Measurements from ENCODE around the gene RSPO3. TPM values are rescaled to one million over a fixed set of nuclear protein-coding genes. Genes with fewer than 3 reads are reported as not detected.
"Not testable (repeated sequence)": the region's sequence is repeated elsewhere in the genome, so short reads cannot be mapped to it uniquely, and the experiment has no call there.

RSPO3 gene
- total RNA-seq, 1 donor from 2014 or later: 30.4 TPM

DNA sequence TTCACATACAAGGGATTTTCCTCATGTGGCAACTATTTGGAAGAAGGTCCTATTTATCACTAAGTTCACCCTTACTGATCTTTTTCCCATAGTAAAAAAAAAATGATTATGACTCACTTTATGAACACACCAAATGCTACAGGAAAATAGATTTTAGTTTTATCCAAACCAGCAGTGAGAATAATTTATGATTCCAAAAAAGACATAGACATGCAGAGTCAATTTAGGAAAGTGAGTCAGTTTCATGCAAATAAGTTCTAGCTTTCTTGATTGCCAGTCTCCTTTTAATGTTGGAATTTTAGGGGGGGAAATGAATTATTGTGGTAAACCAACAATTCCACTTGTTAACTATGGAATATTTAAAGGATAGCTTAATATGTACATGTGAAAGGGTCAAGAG, 84.2 kb downstream of the RSPO3 start:
- no peak for DNase-seq (ENCODE audit: low spot score)

DNA sequence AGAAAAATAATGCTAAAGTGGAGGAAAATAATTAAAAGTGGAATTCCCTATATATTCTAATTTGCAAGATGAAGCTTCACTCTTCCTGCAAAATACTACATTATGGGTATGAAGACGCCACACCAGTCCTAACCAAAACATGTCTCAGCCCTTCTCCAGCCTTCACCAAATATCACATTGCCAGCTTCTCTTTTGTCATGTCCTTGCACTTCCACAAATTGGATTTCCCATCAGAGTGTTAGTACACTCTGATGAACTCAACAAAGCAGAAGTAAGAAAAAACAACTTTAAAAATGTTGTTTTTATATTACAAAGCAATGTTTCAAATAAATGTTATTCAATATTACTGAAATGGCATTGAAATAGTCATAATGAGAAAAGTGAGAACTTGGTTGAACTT, 85.8 kb downstream of the RSPO3 start:
- no peak for DNase-seq (ENCODE audit: low spot score)

DNA sequence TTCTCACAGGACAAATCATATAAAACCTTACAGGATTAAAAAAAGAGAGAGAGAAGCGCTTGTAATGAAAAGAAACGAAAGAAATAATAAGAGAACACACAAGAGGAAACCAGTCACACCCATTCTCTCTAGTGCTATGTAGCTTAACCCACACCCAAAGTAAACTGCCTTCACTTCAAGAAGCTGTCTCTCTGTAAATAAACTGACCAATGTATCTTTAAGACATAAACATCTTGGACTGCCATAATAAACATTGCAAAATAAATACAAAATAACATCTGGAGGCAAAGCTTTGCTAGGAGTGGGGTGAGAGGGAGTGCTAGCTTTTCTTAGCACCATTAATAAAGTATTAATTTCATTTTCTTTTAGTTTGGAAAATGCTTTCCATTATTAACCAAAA, 86.6 kb downstream of the RSPO3 start:
- no peak for DNase-seq (ENCODE audit: low spot score)

DNA sequence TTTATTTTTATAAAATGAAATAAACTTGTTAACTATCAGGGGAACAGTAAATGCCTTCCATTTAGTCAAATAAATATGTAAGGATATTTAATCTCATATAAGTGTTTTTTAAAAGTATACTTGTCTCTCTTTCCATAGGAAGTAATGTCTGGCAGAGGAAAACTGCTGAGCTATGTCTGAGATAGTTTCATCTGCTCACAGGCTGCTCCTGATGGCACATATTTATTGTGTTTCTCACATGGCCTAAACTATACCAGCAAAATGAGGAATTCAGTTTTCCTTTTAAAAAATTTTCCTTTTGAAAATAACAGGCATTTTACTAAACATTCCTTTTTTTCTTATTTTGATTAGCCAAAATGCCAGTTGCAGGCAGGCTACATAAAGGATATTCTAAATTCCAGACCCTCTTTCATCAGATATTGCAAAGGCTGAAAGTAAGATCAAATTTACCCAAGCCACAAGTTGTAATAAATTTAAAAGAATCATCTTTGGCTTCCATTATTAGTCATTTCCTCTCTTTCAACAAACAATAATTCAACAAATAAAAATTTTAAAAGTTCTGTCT, 88.1 kb downstream of the RSPO3 start:
- DNase-seq (ENCODE audit: low spot score): no peak

DNA sequence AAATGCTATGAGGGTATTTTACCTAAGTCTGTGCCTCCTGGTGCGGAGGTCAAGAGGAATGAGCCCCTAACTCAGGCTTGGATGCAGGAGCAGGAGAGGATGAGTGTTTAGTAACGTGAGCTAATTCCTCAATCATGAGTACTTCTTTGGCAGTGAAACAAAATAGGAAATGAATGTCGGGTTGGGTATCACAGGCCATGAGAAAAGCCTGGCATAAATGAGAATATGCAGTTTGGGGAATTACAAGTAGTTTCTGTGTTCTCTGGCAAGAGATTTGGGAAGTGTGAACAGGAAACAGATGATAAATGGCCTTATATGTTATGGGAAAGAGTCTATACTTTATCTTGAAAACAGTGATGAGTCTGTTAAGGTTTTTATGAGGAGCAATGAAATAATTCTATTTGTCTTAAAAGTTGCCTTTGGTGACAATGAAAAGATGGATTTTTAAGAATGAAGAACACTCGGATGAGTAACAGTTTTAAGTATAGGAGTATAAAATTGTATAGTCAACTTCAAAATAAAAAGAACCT, 89.2 kb downstream of the RSPO3 start:
- no peak for DNase-seq (ENCODE audit: low spot score)

DNA sequence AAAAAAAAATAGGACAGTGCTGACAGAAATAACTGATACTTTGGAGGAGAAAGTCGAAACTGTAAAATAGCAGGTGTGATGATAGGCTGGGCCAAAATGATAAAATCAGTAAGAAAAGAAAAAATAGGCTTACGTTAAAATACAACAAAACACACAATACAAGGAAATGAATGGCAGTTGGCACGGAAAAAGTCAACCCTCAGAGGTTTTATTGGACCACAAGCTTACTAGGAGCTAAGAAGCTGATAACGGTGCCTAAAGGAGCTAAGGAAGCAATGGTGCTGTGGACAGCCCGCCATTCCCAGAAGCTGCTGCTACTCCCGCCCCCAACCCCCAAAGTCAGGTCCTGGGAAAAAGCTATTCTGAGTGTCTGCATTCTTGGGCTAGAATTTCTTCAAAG, 92.3 kb downstream of the RSPO3 start:
- no peak for DNase-seq (ENCODE audit: low spot score)

DNA sequence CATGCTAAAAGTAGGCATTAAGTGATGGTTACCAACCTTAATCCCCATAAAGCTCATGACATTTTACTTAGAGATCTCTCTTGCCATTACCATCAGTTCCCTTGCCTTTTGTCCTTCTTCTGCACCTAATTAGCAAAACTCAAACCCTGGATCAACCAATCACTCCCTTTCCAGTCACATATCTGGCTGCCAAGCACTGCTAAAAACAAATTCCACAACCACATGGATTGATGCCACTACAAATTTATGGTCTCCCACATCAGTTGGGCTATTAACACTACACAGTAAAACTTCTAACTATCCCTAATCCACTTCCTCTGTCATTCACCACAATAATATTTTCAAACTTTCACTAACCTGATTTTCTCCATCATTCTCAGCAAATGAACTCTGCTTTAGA, 93.9 kb downstream of the RSPO3 start:
- no peak for DNase-seq (ENCODE audit: low spot score)

DNA sequence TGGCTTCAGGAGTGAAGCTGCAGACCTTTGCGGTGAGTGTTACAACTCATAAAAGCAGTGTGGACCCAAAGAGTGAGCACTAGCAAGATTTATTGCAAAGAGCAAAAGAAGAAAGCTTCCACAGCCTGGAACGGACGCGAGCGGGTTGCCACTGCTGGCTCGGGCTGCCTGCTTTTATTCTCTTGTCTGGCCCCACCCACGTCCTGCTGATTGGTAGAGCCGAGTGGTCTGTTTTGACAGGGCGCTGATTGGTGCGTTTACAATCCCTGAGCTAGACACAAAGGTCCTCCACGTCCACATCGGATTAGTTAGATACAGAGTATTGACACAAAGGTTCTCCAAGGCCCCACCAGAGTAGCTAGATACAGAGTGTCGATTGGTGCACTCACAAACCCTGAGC, 95.6 kb downstream of the RSPO3 start:
- DNase-seq (ENCODE audit: low spot score): not testable (repeated sequence)

DNA sequence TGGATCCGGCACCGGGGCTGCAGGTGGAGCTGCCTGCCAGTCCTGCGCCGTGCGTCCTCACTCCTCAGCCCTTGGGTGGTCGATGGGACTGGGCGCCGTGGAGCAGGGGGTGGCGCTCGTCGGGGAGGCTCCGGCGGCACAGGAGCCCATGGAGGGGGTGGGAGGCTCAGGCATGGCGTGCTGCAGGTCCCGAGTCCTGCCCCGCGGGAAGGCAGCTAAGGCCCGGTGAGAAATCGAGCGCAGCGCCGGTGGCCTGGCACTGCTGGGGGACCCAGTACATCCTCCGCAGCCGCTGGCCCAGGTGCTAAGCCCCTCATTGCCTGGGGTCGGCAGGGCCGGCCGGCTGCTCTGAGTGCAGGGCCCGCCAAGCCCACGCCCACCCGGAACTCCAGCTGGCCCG, 96.1 kb downstream of the RSPO3 start:
- DNase-seq (ENCODE audit: low spot score): peak; percentile 84

DNA sequence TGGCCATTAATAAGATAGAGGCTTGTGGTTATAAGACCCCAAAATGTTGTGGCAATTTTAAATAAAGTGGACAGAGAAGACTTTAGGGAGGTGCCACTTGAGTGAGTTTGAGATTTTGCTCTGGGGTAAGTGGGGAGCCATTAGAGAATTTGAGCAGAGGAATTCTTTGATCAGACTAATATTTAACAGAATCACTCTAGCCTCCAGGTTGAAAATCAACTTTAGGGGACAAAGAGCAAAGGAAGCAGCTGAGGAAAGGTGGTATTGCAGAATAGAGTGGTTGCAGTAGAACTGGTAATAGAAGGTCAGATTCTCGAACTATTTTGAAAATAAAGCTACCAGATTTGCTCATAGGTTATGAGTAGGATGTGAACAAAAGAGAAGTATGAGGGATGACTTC, 97.5 kb downstream of the RSPO3 start:
- no peak for DNase-seq (ENCODE audit: low spot score)

DNA sequence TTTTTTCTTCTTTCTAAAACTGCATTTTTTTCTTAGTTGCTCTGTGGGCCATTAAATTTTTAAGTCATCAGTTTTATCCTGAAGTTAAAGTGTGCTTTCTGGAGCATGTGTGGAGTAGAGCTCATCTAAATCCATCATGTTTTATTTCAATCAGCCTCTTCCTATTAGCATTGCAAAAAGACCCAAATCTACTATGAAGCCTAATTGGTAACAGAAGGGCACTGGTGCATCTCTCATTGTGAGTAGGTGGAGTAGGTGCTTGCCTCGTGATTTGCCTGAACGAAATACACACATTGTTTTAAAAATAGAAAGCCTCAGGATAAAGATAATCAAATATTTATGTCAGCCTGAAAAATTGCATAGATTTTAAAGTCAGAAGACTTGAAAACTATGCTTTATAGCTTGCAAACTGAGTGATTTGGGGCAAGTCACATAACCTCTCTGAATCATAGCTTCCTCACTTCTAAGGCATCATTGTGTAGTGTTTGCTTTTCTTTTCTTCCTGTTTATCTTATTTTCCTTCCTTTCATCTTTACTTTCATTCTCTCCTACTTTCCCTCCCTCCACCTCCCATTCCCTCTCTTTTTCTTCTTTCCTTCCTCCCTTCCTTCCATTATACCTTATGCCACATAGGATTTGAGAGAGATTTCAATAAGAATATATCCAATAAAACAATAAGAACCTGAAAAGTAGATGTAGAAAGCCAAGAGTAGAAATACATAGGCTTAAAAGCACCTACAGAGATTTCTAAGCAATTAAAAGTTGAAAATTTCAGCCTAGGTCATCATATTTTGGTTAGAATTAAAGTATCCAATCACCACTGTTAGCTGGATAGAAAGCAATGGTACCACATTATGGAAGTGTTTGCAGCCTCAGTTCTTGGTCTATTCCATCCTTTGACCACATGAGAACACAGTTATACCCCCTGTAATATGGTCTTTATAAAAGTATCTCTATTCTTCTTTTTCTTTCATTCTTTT, 98.6 kb downstream of the RSPO3 start:
- no peak for DNase-seq (ENCODE audit: low spot score)

DNA sequence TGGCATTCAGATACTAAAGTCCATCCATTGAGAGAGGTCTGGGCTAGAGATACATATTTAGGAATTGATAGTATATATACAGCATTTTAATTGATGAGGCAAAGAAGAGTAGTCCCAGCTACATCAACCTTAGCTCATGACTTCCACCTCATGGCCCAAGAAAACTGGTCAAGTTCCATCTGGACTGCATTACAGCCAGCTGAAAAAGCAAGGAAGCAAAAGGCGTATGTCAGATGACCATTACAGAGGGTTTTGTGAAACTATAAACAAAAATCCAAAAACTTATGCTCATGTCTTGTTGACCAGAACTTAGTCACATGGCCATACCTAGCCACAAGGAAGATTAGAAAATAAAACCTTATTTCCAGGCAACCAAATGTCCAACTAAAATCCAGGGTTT, 101.4 kb downstream of the RSPO3 start:
- DNase-seq (ENCODE audit: low spot score): no peak

DNA sequence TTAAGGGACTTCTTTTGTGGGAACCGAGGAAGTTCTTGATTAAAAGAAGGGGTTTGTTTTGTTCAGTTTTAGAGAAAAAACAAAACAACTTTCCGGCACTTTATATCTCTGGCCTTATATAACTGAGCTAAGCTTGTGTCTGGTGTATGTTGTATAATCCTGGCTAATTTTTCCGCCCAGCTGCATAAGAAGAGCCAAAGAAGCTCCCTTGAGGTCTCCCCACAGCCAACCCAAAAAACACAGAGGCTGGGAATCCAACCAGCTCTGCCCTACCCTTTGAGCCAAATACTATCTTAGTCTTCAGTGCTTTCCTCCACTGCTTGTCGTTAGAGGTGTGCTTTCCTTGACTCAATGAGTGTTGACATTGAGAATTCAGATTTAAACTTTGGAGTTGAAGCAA, 102.7 kb downstream of the RSPO3 start:
- no peak for DNase-seq (ENCODE audit: low spot score)

DNA sequence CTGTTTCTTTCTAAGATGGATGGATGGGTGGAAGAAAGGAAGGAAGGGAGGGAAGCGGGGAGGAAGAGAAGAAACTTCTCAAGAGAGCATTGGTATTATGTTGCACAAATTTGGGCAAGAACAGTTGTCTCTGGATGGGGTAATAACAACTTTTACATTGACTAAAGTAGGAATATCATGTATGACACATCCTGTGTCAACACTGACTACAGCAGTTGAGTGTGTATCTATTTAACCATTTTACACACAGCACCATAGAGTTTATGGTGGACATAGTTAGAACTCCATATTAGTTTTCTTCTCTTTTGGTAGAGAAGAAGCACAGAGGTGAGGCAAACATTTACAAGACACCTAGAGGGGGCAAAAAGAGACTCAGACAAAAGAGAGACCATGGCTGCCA, 103.9 kb downstream of the RSPO3 start:
- no peak for DNase-seq (ENCODE audit: low spot score)

DNA sequence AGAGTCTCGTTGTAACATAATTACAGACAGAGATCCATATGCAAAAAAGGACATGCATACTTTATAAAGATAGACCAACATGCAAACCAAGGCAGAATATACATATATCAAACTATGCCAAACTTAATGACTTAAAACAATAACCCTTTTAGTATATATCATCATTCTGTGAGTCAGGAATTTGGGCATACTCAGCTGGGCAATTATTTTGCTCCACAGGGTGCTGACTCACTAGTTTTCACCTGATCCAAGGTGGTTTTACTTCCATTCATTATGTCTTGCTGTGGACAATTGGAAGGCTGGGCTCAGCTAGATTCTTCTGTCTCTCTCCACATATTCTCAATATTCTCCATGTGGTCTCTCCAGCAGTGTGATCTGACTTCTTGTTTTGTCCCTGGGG, 107.0 kb downstream of the RSPO3 start:
- no peak for DNase-seq (ENCODE audit: low spot score)

DNA sequence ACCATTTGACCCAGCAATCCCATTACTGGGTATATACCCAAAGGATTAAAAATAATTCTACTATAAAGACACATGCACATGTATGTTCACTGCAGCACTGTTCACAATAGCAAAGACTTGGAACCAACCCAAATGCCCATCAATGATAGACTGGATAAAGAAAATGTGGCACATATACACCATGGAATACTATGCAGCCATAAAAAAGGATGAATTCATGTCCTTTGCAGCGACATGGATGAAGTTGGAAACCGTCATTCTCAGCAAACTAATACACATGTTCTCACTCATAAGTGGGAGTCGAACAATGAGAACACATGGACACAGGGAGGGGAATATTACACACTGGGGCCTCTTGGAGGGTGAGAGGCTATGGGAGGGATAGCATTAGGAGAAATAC, 115.3 kb downstream of the RSPO3 start:
- not testable (repeated sequence) for DNase-seq (ENCODE audit: low spot score)

DNA sequence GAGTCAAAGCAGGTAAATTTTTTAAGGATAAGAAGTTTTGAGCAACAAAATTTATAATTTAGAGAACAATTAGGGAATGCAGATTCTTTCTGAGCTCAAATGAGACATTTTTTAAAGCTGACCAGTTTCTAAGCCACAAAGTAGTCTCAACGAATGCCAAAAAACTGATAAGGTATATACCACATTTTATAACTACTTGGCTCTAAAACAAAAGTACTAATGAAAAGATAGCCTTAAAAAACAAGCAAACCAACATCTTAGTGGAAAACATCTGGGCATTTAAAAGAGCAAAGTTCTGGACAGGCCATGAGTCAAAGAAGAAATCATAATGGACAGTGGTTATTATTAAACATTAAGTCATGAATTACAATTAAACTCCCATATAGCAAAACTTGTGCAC, 125.0 kb downstream of the RSPO3 start:
- no peak for DNase-seq (ENCODE audit: low spot score)

Other genes with a start within 250 kb of the RSPO3 start
- 41.7 TPM for gene RNF146, start 148.2 kb downstream of the RSPO3 start, total RNA-seq
- gene ECHDC1, start 224.9 kb downstream of the RSPO3 start, total RNA-seq: 70.7 TPM